Measurements from ENCODE around the gene CCDC27. TPM values are rescaled to one million over a fixed set of nuclear protein-coding genes. Genes with fewer than 3 reads are reported as not detected.

The CCDC27 gene
- total RNA-seq, 1 donor from 2014 or later, result 0.24 TPM

GRCh38 chr1:3774946-3775489 lies 22.8 kb downstream of the CCDC27 start:
- peak; percentile 15 for DNase-seq (ENCODE audit: low spot score)

GRCh38 chr1:3775490-3776230 lies 23.4 kb downstream of the CCDC27 start:
- DNase-seq (ENCODE audit: low spot score), result peak; percentile 84

- no peak for DNase-seq (ENCODE audit: low spot score)
Observed at GRCh38 chr1:3776231-3776961, 24.1 kb downstream of the CCDC27 start.

- no peak for DNase-seq (ENCODE audit: low spot score)
Observed at GRCh38 chr1:3777078-3777547, 24.9 kb downstream of the CCDC27 start.

GRCh38 chr1:3777647-3778589 lies 25.7 kb downstream of the CCDC27 start:
- DNase-seq (ENCODE audit: low spot score), result no peak

- no peak for DNase-seq (ENCODE audit: low spot score)
Observed at GRCh38 chr1:3778590-3779264, 26.5 kb downstream of the CCDC27 start.

GRCh38 chr1:3779265-3779911 lies 27.1 kb downstream of the CCDC27 start:
- DNase-seq (ENCODE audit: low spot score), result no peak

GRCh38 chr1:3779912-3780416 lies 27.7 kb downstream of the CCDC27 start:
- no peak for DNase-seq (ENCODE audit: low spot score)

GRCh38 chr1:3780901-3781300 lies 28.7 kb downstream of the CCDC27 start:
- DNase-seq (ENCODE audit: low spot score), result no peak

- no peak for DNase-seq (ENCODE audit: low spot score)
Observed at GRCh38 chr1:3783651-3784474, 31.6 kb downstream of the CCDC27 start.

- no peak for DNase-seq (ENCODE audit: low spot score)
Observed at GRCh38 chr1:3785045-3785444, 32.8 kb downstream of the CCDC27 start.

- DNase-seq (ENCODE audit: low spot score), result no peak
Observed at GRCh38 chr1:3785456-3786157, 33.4 kb downstream of the CCDC27 start.

- no peak for DNase-seq (ENCODE audit: low spot score)
Observed at GRCh38 chr1:3786468-3787348, 34.5 kb downstream of the CCDC27 start.

GRCh38 chr1:3787349-3787715 lies 35.1 kb downstream of the CCDC27 start:
- DNase-seq (ENCODE audit: low spot score), result no peak

GRCh38 chr1:3787745-3788605 lies 35.7 kb downstream of the CCDC27 start:
- no peak for DNase-seq (ENCODE audit: low spot score)

GRCh38 chr1:3788756-3789420 lies 36.6 kb downstream of the CCDC27 start:
- no peak for DNase-seq (ENCODE audit: low spot score)
